Choroid plexus epithelial cell (primary cell): ENCODE results near the gene C19orf25.

Source experiments
- DNase-seq: peaks from one replicate; pipeline ENCODE4 v3.0.0-alpha.2; 2010; ENCODE audit warnings: low read depth
- H3K4me3 ChIP-seq: 2 replicates; pipeline ENCODE4 v1.5.1; 2011; ENCODE audit warnings: low read depth, mild to moderate bottlenecking, control low read depth, low read length, moderate library complexity
- CTCF ChIP-seq: conservative IDR thresholded peaks from 2 replicates; pipeline ENCODE4 v1.5.1; 2011; ENCODE audit warnings: low read depth, mild to moderate bottlenecking, control low read depth, inconsistent platforms, low read length, moderate library complexity

C19orf25 gene

GRCh38 chr19:1433119-1434039, 45.6 kb downstream of the C19orf25 start:
- H3K4me3 ChIP-seq, result no peak overlapping the region
- no peak for DNase-seq
- TF ChIP-seq CTCF, result no peak

DNA sequence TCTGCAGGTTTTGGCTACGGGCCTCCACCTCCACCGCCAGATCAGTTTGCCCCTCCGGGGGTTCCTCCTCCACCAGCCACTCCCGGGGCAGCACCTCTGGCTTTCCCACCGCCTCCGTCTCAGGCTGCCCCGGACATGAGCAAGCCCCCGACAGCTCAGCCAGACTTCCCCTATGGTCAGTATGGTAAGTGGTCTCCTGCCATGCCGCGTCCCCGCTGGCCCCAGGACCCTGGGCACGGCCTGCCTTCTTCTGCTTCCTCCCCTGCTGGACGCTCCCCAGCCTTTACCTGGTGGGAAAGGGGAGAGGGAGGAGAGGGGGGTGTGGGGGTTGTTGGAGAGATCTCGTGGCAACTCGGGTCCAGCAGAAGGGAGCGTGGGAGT, 46.5 kb downstream of the C19orf25 start:
- DNase-seq, result no peak
- no peak overlapping the region for H3K4me3 ChIP-seq
- TF ChIP-seq CTCF, result no peak

DNA sequence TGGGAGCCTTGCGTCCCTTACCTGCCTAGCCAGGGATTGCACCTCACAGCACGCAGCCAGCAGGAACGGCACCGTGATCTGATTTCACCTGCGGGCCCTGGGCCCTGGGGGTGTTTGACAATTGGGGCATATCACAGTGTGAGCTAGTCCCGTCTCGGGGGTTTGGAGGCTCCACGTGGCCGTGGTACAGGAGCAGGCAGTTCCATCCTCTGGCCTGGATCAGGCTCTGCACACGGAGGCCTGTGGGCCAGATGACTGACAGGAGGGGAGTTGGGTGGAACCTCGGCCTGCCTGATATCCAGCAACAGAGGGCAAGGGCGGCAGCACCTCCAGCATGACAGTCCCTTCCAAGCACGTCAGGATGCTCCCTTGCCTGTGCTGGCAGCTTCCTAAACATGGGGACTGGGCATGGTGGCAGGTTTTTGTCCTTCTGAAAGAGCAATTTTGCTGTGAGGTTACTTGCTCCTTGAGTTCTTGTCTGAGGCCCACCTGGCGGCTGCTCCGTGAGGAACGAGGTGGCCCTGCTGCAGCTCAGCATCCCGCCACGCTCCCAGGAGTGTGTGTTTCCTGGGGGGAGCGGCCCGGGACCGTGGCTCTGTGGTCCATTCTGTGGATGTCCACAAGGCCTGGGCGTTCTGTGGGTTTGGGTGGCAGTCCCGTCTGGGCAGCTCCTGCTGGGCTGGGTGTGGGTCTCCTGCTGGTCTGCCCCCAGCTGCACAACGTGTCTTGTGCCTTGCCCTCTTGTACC, 47.1 kb downstream of the C19orf25 start:
- TF ChIP-seq CTCF, result no peak

DNA sequence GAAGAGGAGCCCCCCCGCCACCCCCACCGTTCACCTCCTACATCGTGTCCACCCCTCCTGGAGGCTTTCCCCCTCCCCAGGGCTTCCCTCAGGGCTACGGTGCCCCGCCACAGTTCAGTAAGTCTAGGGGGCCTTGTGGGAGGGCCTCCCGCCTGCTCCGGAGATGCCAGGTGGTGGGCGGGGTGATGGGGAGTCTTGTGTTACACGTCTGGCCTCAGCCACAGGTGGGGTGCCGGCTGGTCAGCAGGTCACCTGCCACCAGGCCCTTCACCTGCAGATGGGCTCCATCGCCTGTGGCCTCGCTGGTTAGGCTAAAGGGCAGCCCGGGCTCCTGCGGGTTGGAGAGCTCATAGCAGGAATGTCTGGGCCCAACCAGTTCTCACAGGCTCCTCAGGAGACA, 48.8 kb downstream of the C19orf25 start:
- H3K4me3 ChIP-seq, result no peak overlapping the region
- TF ChIP-seq CTCF, result no peak
- no peak for DNase-seq

More for the DNA sequence above, 47.1 kb downstream of the C19orf25 start:
- DNase-seq, result no peak
- no peak overlapping the region for H3K4me3 ChIP-seq

- no peak for DNase-seq
- no peak overlapping the region for H3K4me3 ChIP-seq
- TF ChIP-seq CTCF, result no peak
Measured at GRCh38 chr19:1429750-1430149, 49.3 kb downstream of the C19orf25 start.

GRCh38 chr19:1428738-1429391, 50.1 kb downstream of the C19orf25 start:
- DNase-seq, result no peak
- no peak for TF ChIP-seq CTCF
- no peak overlapping the region for H3K4me3 ChIP-seq
